NT2/D1 (cell line): ENCODE data around the gene DCP1B.
"Not testable (repeated sequence)": the region's sequence is repeated elsewhere in the genome, so short reads cannot be mapped to it uniquely, and the experiment has no call there.

Source experiments
- DNase-seq: peaks from one replicate; pipeline ENCODE4 v3.0.0-alpha.2; 2011; ENCODE audit warnings: low read depth, low spot score
- H3K27me3 ChIP-seq: 2 replicates; pipeline ENCODE4 v1.6.0; 2011; ENCODE audit warnings: mild to moderate bottlenecking; ENCODE audit not compliant: insufficient read length, insufficient read depth
- H3K36me3 ChIP-seq: 2 replicates; pipeline ENCODE4 v1.6.1; 2011; ENCODE audit warnings: mild to moderate bottlenecking, low read length, mixed read lengths; ENCODE audit not compliant: insufficient read depth, insufficient read length
- H3K4me1 ChIP-seq: 2 replicates; pipeline ENCODE4 v1.5.1; 2011; ENCODE audit not compliant: insufficient read depth, insufficient read length
- H3K4me3 ChIP-seq: 2 replicates; pipeline ENCODE4 v1.5.1; 2011; ENCODE audit warnings: low read depth; ENCODE audit not compliant: insufficient read length
- H3K9ac ChIP-seq: 2 replicates; pipeline ENCODE4 v1.6.0; 2011; ENCODE audit warnings: low read depth; ENCODE audit not compliant: insufficient read length
- H3K9me3 ChIP-seq: 2 replicates; pipeline ENCODE4 v1.5.1; 2011; ENCODE audit warnings: mild to moderate bottlenecking, low read length; ENCODE audit not compliant: insufficient read depth
- SUZ12 ChIP-seq: IDR thresholded peaks from 2 replicates; pipeline ENCODE4 v1.6.1; 2011; ENCODE audit not compliant: insufficient read length, insufficient read depth; ENCODE audit errors: extremely low read depth
- YY1 ChIP-seq: IDR thresholded peaks from 2 replicates; pipeline ENCODE4 v1.6.1; 2011; ENCODE audit not compliant: insufficient read length, insufficient read depth
- ZNF274 ChIP-seq: IDR thresholded peaks from 2 replicates; pipeline ENCODE4 v1.6.1; 2011; ENCODE audit warnings: mild to moderate bottlenecking, low read depth, low read length

DCP1B gene

DNA sequence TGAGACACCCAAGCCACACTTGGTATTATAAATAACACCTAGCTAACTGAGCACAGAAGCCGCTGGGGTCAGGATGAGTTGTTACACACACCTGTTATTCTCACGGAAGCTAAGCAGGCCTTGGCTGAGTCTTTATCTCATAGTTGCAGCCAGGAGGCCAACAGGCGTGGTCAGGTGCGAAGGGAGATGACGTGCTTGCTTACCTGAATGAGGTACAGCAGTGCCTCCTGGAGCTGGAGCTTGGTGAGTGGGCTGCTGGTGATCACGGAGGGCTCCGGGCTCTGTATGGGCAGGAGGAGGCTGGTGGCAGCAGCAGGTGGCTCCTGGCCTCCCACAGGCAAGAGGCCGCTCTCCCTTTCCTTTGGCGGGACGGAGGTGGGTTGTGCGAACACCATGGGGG is 55.4 kb downstream of the DCP1B start:
- Histone ChIP-seq H3K36me3 (peaks cover 83% of the 10 kb centered on the region), H3K9ac (no peak overlapping the region), H3K4me3 (no peak overlapping the region), H3K4me1 (peaks cover 3% of the 10 kb centered on the region), H3K27me3 (no peaks in the 10 kb centered on the region), H3K9me3 (peaks cover 5% of the 10 kb centered on the region; the same call in 1 of the 2 replicates)
- TF ChIP-seq YY1 (no peak), ZNF274 (no peak), SUZ12 (no peak)
- no peak for DNase-seq

DNA sequence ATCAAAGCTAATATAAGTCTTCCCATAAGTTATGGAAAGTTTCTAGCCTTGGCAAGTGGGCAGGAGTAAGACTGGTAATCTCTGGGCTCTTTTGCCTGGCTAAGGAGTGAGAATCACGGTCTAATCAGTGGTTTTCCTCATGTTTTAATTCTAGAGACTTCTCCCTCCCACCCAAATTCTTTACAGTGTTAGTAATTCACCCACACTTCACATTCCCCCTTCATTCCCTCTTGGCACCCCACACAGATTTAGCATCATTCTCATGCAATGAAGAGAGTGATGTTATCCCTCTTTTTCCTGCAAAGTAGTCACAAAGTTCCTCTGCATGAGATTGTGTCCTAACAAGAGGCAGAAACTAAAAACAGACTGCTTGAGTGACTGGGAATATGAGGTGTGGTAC is 57.2 kb downstream of the DCP1B start:
- Histone ChIP-seq H3K4me3 (no peak overlapping the region), H3K36me3 (peaks cover 65% of the 10 kb centered on the region), H3K4me1 (peaks cover 3% of the 10 kb centered on the region), H3K27me3 (no peaks in the 10 kb centered on the region), H3K9ac (no peak overlapping the region), H3K9me3 (peaks cover 5% of the 10 kb centered on the region; the same call in 1 of the 2 replicates)
- TF ChIP-seq SUZ12 (no peak), ZNF274 (no peak), YY1 (no peak)
- peak; percentile 87 for DNase-seq

DNA sequence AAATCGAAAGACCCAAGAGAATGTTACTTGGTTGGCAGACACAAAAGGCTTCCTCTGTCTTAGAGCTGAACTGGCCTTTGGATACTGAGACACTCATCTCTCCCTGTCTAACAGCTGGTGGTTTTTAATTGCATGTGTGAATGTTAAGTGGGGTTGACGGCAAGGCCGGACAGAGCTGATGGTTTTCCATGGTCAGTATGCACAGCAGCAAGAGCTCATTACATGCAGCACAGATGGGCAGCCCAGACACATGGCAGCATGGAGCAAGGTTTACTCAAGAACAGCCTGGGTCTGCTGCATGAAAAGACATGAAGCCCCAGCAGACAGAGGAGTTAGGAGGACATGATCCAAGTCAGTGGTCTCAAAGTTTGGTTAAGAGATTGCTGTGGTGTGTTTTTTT is 58.0 kb downstream of the DCP1B start:
- no peak overlapping the region for H3K4me3 ChIP-seq
- H3K27me3 ChIP-seq: no peaks in the 10 kb centered on the region
- TF ChIP-seq YY1: no peak
- TF ChIP-seq ZNF274: no peak
- TF ChIP-seq SUZ12: no peak
- no peak overlapping the region for H3K9ac ChIP-seq
- peaks cover 3% of the 10 kb centered on the region for H3K4me1 ChIP-seq
- peaks cover 61% of the 10 kb centered on the region for H3K36me3 ChIP-seq
- peaks cover 5% of the 10 kb centered on the region; the same call in 1 of the 2 replicates for H3K9me3 ChIP-seq
- no peak for DNase-seq

DNA sequence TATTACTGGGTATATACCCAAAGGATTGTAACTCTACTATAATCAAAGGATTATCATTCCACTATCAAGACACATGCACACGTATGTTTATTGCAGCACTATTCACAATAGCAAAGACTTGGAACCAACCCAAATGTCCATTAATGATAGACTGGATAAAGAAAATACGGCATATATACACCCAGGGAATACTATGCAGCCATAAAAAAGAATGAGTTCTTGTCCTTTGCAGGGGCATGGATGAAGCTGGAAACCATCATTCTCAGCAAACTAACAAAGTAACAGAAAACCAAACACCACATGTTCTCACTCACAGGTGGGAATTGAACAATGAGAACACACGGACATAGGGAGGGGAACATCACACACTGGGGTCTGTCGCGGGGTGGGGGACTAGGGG is 58.8 kb downstream of the DCP1B start:
- H3K27me3 ChIP-seq, H3K4me1 ChIP-seq, H3K9me3 ChIP-seq, H3K9ac ChIP-seq, DNase-seq, H3K4me3 ChIP-seq: not testable (repeated sequence)
- H3K36me3 ChIP-seq: peaks cover 54% of the 10 kb centered on the region

DNA sequence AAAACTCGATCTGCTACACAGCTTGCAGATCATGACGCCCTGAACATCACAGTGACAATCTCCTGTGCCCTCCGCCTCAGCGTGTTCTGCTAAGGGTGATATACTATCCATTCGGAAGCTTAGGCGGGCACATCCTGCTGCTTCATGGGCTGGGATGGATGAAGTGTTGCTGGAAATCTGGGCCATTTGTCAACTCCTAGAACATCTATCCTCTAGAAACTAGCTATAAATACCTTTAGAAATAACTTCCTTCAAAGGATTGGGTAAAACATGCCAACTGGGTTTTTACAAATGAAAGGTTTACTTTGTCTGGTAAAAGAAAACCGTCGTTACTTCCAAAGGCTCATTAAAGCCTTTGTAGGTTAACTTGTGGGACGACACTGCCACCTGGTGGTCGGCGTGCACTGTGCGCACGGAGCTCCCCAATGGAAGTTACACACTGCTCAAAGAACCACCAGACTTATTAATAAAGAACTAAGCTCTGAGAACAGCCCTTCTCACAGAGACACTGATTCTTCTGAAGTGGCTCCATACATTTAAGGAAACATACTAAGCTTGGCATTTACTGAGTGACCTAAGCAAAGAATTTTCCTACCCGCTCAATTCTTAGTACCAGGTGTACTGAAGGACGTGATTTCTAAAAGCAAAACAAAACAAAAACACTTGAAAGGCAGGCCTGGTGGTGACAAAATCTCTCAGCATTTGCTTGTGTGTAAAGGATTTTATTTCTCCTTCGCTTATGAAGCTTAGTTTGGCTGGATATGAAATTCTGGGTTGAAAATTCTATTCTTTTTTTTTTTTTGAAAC is 64.3 kb downstream of the DCP1B start:
- peak overlapping the region; percentile 12 for H3K9ac ChIP-seq
- no peak for TF ChIP-seq SUZ12
- no peaks in the 10 kb centered on the region for H3K9me3 ChIP-seq
- no peaks in the 10 kb centered on the region for H3K27me3 ChIP-seq
- H3K36me3 ChIP-seq: peaks cover 41% of the 10 kb centered on the region
- H3K4me1 ChIP-seq: peaks cover 3% of the 10 kb centered on the region
- DNase-seq: peak; percentile 96
- no peak overlapping the region for H3K4me3 ChIP-seq

DNA sequence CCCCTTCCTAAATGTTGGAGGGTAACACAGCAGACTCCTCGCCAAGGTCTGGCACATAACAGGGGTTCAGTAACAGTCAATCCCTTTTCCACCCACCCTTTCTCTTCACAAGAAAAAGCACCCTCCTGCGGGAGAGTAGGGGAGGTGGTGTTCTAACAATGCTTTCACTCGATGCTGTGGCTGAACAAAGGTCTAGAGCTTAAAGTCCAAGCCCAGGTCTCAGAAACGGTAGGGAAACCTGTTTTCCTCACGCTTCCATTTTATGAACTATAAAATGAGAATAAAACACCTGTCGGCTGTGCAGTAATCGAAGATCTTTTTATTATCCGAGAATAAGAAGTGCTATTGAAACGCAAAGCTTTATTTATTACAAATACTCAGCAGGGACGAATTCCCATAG is 64.9 kb downstream of the DCP1B start:
- Histone ChIP-seq H3K9me3 (no peaks in the 10 kb centered on the region), H3K4me3 (no peak overlapping the region), H3K27me3 (no peaks in the 10 kb centered on the region), H3K9ac (no peak overlapping the region), H3K36me3 (peaks cover 41% of the 10 kb centered on the region), H3K4me1 (peaks cover 3% of the 10 kb centered on the region)
- no peak for DNase-seq
- TF ChIP-seq ZNF274 (no peak), SUZ12 (no peak), YY1 (no peak)

DNA sequence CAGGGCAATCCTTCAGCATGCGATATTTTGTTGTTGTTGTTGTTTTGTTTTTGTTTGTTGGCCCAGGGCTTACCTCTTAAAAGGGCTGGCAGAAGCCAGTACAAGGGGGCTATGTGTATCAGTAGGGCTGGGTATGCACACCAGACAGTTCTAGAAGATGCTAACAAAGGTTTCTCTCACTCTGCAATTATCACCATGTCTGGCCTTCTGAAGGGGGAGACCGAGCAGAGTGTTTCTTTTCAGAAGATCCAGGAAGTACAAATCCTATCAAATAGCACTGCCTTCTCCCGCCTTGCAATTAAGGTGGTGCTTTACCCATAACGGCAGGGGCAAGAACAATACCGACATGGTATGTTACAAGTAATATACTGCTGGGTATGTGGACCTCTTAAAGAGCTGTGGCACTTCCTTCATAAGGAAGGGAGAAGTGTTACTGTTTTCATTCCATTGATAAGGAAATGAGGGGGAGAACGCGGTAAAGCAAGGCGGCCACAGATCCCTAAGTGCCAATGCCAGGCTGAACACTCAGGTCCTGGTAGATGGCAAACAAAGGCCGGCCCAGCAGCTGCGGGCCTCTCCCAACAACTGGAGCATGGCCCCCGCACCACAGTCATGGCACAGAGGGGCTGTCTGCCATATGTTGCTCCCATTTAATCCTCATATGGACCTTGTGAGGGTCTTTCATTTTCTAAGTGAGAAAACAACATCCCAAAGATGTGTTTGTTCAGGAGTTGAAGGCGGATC is 66.6 kb downstream of the DCP1B start:
- no peaks in the 10 kb centered on the region for H3K27me3 ChIP-seq
- TF ChIP-seq SUZ12: no peak
- no peak for TF ChIP-seq ZNF274
- no peak for TF ChIP-seq YY1
- H3K4me1 ChIP-seq: peaks cover 10% of the 10 kb centered on the region
- no peak for DNase-seq
- H3K9me3 ChIP-seq: no peaks in the 10 kb centered on the region
- H3K36me3 ChIP-seq: peaks cover 41% of the 10 kb centered on the region
- H3K9ac ChIP-seq: no peak overlapping the region
- no peak overlapping the region for H3K4me3 ChIP-seq
